Measurements from ENCODE around the gene ZNF335. TPM values are rescaled to one million over a fixed set of nuclear protein-coding genes. Genes with fewer than 3 reads are reported as not detected.

The ZNF335 gene
- total and polyA plus RNA-seq, 2 of the 13 experiments (the other 11 are each of a cell fraction or from before 2014, with no cell fraction given), result 9.7 to 13.7 TPM

DNA sequence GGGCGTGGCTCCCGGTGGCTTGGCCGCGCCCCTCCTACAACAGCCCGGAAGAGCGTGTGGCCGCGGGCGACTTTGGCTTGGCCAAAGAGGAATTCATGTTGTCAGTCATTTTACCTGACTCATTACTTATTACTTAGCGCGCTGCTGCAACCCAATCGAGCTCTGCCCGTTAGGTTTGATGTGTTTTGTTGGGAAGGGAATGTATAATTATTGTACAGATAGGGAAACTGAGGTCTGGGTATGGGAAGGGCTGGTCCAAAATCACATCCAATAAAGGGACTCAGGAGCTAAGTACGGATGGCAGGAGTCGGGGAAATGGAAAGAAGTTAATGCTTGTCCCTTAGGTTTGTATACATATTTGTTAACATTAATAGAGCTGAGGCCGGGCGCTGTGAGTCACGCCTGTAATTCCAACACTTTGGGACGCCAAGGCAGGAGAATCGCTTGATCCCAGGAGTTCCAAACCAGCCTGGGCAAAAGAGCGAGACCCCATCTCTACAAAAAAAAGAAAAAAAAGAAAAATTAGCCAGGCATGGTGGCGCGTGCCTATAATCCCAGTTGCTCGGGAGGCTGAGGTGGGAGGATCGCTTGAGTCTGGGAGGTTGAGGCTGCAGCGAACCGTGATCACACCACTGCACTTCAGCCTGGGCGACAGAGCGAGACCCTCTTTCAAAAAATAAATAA, 639 bp upstream of the ZNF335 start (continued):
- TF ChIP-seq, protein P1, sequence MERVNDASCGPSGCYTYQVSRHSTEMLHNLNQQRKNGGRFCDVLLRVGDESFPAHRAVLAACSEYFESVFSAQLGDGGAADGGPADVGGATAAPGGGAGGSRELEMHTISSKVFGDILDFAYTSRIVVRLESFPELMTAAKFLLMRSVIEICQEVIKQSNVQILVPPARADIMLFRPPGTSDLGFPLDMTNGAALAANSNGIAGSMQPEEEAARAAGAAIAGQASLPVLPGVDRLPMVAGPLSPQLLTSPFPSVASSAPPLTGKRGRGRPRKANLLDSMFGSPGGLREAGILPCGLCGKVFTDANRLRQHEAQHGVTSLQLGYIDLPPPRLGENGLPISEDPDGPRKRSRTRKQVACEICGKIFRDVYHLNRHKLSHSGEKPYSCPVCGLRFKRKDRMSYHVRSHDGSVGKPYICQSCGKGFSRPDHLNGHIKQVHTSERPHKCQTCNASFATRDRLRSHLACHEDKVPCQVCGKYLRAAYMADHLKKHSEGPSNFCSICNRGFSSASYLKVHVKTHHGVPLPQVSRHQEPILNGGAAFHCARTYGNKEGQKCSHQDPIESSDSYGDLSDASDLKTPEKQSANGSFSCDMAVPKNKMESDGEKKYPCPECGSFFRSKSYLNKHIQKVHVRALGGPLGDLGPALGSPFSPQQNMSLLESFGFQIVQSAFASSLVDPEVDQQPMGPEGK (CRISPR knock-in tag; IDR thresholded peaks at IDR 0.05), result no peak
- TF ChIP-seq SMAD3 (CRISPR knock-in tag; IDR thresholded peaks at IDR 0.05) (no peak; the same call in 1 of the 2 replicates), DR1 (CRISPR knock-in tag; IDR thresholded peaks at IDR 0.05) (no peak), ZNF737 (CRISPR knock-in tag; IDR thresholded peaks at IDR 0.05; ENCODE audit: borderline replicate concordance) (no peak), CC2D1A (CRISPR knock-in tag; IDR thresholded peaks at IDR 0.05) (no peak), ZNF280D (CRISPR knock-in tag; IDR thresholded peaks at IDR 0.05) (no peak; the same call in 1 of the 2 replicates), ATM (IDR thresholded peaks at IDR 0.05; ENCODE audit: borderline replicate concordance) (no peak; the same call in 1 of the 2 replicates), SMARCC2 (IDR thresholded peaks at IDR 0.05) (no peak), U2AF1 (optimal IDR thresholded peaks at IDR 0.05; ENCODE audit: low read depth, low read length) (no peak), ZNF792 (CRISPR knock-in tag; IDR thresholded peaks at IDR 0.05) (no peak), ZNF775 (CRISPR knock-in tag; IDR thresholded peaks at IDR 0.05; ENCODE audit: borderline replicate concordance) (no peak), ATF7 (IDR thresholded peaks at IDR 0.05) (no peak), ATF7 (CRISPR knock-in tag; IDR thresholded peaks at IDR 0.05) (no peak), ZNF232 (CRISPR knock-in tag; IDR thresholded peaks at IDR 0.05; ENCODE audit: borderline replicate concordance) (no peak), HIC2 (CRISPR knock-in tag; IDR thresholded peaks at IDR 0.05; ENCODE audit: low read depth) (no peak), SMAD1 (CRISPR knock-in tag; IDR thresholded peaks at IDR 0.05; ENCODE audit: borderline replicate concordance, low read depth) (no peak), ZNF124 (CRISPR knock-in tag; IDR thresholded peaks at IDR 0.05) (no peak), AHR (CRISPR knock-in tag; IDR thresholded peaks at IDR 0.05) (no peak), SIN3B (IDR thresholded peaks at IDR 0.05; ENCODE audit: low read length) (no peak)
- TF ChIP-seq, protein P2, sequence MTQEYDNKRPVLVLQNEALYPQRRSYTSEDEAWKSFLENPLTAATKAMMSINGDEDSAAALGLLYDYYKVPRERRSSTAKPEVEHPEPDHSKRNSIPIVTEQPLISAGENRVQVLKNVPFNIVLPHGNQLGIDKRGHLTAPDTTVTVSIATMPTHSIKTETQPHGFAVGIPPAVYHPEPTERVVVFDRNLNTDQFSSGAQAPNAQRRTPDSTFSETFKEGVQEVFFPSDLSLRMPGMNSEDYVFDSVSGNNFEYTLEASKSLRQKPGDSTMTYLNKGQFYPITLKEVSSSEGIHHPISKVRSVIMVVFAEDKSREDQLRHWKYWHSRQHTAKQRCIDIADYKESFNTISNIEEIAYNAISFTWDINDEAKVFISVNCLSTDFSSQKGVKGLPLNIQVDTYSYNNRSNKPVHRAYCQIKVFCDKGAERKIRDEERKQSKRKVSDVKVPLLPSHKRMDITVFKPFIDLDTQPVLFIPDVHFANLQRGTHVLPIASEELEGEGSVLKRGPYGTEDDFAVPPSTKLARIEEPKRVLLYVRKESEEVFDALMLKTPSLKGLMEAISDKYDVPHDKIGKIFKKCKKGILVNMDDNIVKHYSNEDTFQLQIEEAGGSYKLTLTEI (CRISPR knock-in tag; conservative IDR thresholded peaks at IDR 0.05), result no peak
- TF ChIP-seq, protein P3, sequence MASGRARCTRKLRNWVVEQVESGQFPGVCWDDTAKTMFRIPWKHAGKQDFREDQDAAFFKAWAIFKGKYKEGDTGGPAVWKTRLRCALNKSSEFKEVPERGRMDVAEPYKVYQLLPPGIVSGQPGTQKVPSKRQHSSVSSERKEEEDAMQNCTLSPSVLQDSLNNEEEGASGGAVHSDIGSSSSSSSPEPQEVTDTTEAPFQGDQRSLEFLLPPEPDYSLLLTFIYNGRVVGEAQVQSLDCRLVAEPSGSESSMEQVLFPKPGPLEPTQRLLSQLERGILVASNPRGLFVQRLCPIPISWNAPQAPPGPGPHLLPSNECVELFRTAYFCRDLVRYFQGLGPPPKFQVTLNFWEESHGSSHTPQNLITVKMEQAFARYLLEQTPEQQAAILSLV (CRISPR knock-in tag; IDR thresholded peaks at IDR 0.05; ENCODE audit: borderline replicate concordance), result no peak

Data from HepG2 (cell line).